WTC11 (cell line): ENCODE results near the gene ADIPOR1. TPM values are rescaled to one million over a fixed set of nuclear protein-coding genes. Genes with fewer than 3 reads are reported as not detected.

Source experiments
- ATAC-seq: fragments of 200-7000 bp; cut with Tn5 transposase; 2 replicates; pipeline ENCODE4 v1.10.0; 2021; ENCODE audit warnings: mild to moderate bottlenecking, moderate library complexity
- CTCF ChIA-PET: fragments of 300-600 bp; sonication (Branson Sonifier 250); formaldehyde crosslinking; loops from one replicate; lab custom pipeline; 2021; ENCODE audit warnings: antibody characterized with exemption; lab: Charles Lee
- POLR2A ChIA-PET: fragments of 350-600 bp; sonication (Branson Sonifier 250); formaldehyde crosslinking; loops from one replicate; lab custom pipeline; 2021; ENCODE audit warnings: antibody characterized with exemption; lab: Charles Lee
- DNase-seq: peaks from one replicate; pipeline ENCODE4 v3.0.0; 2021; ENCODE audit warnings: low spot score
- H3K27ac Mint-ChIP-seq: 2 replicates; pipeline ENCODE4 v1.8.0; 2021; ENCODE audit warnings: mixed read lengths
- H3K27me3 Mint-ChIP-seq: 2 replicates; pipeline ENCODE4 v1.8.0; 2021; ENCODE audit warnings: low read depth, mild to moderate bottlenecking, moderate library complexity, mixed read lengths
- H3K36me3 Mint-ChIP-seq: 2 replicates; pipeline ENCODE4 v1.8.0; 2021; ENCODE audit warnings: mixed read lengths
- H3K4me1 Mint-ChIP-seq: 2 replicates; pipeline ENCODE4 v1.8.0; 2022; ENCODE audit warnings: mixed read lengths
- H3K4me3 Mint-ChIP-seq: 2 replicates; pipeline ENCODE4 v1.8.0; 2021; ENCODE audit warnings: mild to moderate bottlenecking, moderate library complexity, mixed read lengths
- H3K9me3 Mint-ChIP-seq: 2 replicates; pipeline ENCODE4 v1.8.0; 2021; ENCODE audit warnings: mixed read lengths
- ATF2 ChIP-seq: sonication (generic); formaldehyde crosslinking; IDR thresholded peaks from 2 replicates; pipeline ENCODE4 v1.8.1; 2022; ENCODE audit warnings: low read depth, missing genetic modification reagents, borderline replicate concordance
- CDX4 ChIP-seq: fragments of 250-450 bp; sonication (Bioruptor Pico); IDR thresholded peaks from 2 replicates; pipeline ENCODE4 v1.9.0; 2021; ENCODE audit warnings: moderate library complexity, mild to moderate bottlenecking, inconsistent platforms, borderline replicate concordance
- ELF4 ChIP-seq: sonication (generic); formaldehyde crosslinking; IDR thresholded peaks from 2 replicates; pipeline ENCODE4 v1.8.1; 2022; ENCODE audit warnings: low read depth, mild to moderate bottlenecking, moderate library complexity, missing genetic modification reagents
- FOXJ3 ChIP-seq: sonication (generic); formaldehyde crosslinking; IDR thresholded peaks from 2 replicates; pipeline ENCODE4 v1.9.0; 2021; ENCODE audit warnings: missing genetic modification reagents, mild to moderate bottlenecking, borderline replicate concordance
- GRHL2 ChIP-seq: fragments of 250-450 bp; sonication (Bioruptor Pico); IDR thresholded peaks from 2 replicates; pipeline ENCODE4 v1.8.0; 2022; ENCODE audit warnings: mild to moderate bottlenecking, moderate library complexity; ENCODE audit not compliant: insufficient replicate concordance, severe bottlenecking
- HMGA2 ChIP-seq: fragments of 250-450 bp; sonication (Bioruptor Pico); IDR thresholded peaks from 2 replicates; pipeline ENCODE4 v1.4.0; 2021; ENCODE audit warnings: mild to moderate bottlenecking, moderate library complexity
- NFATC4 ChIP-seq: fragments of 250-450 bp; sonication (Bioruptor Pico); IDR thresholded peaks from 2 replicates; pipeline ENCODE4 v1.9.0; 2021; ENCODE audit warnings: mild to moderate bottlenecking
- NR2C2 ChIP-seq: sonication (generic); formaldehyde crosslinking; IDR thresholded peaks from 2 replicates; pipeline ENCODE4 v1.8.0; 2022; ENCODE audit warnings: mild to moderate bottlenecking, missing genetic modification reagents
- TEAD1 ChIP-seq: sonication (generic); formaldehyde crosslinking; IDR thresholded peaks from 2 replicates; pipeline ENCODE4 v1.8.0; 2022; ENCODE audit warnings: mild to moderate bottlenecking, missing genetic modification reagents
- ZBTB43 ChIP-seq: sonication (generic); formaldehyde crosslinking; IDR thresholded peaks from 2 replicates; pipeline ENCODE4 v1.8.1; 2023; ENCODE audit warnings: mild to moderate bottlenecking, missing genetic modification reagents
- ZMAT4 ChIP-seq: fragments of 250-450 bp; sonication (Bioruptor Pico); IDR thresholded peaks from 2 replicates; pipeline ENCODE4 v1.9.0; 2021; ENCODE audit warnings: mild to moderate bottlenecking
- ZNF138 ChIP-seq: sonication (generic); formaldehyde crosslinking; conservative IDR thresholded peaks from 2 replicates; pipeline ENCODE4 v1.8.1; 2022; ENCODE audit warnings: mild to moderate bottlenecking, moderate library complexity, missing genetic modification reagents
- ZNF263 ChIP-seq: sonication (generic); formaldehyde crosslinking; IDR thresholded peaks from 2 replicates; pipeline ENCODE4 v1.8.1; 2022; ENCODE audit warnings: low read depth, mild to moderate bottlenecking, moderate library complexity, missing genetic modification reagents
- ZNF281 ChIP-seq: sonication (generic); formaldehyde crosslinking; IDR thresholded peaks from 2 replicates; pipeline ENCODE4 v1.8.0; 2023; ENCODE audit warnings: mild to moderate bottlenecking, missing genetic modification reagents
- ZNF423 ChIP-seq: fragments of 250-450 bp; sonication (Bioruptor Pico); IDR thresholded peaks from 2 replicates; pipeline ENCODE4 v2.1.2; 2022; ENCODE audit warnings: mild to moderate bottlenecking, moderate library complexity
- ZNF512 ChIP-seq: sonication (generic); formaldehyde crosslinking; IDR thresholded peaks from 2 replicates; pipeline ENCODE4 v1.8.1; 2022; ENCODE audit warnings: missing genetic modification reagents, borderline replicate concordance
- total RNA-seq: library from RNA; stranded (reverse); gene quantifications from 3 replicates; pipeline ENCODE4 v1.2.3, GENCODE V29; 2021
- TF ChIP-seq, protein P1 (sequence below): fragments of 200-600 bp; IDR thresholded peaks from 2 replicates; pipeline ENCODE4 v1.8.0; 2022; ENCODE audit warnings: antibody characterized with exemption

Gene ADIPOR1
- total RNA-seq, 1 experiment from 2014 or later = 72.6 TPM

GRCh38 chr1:202968895-202969295 is 10.8 kb upstream of the ADIPOR1 start:
- ChIA-PET POLR2A (no interaction called here), CTCF (interaction anchor here (1.3 to 1.5 kb wide), 2 partner anchors 9 to 30 kb away, joined by 5 to 7 read pairs; no protein-coding TSS in a partner anchor)
- DNase-seq (peak; percentile 30), ATAC-seq (peak; percentile 77)
- TF ChIP-seq, protein P1, sequence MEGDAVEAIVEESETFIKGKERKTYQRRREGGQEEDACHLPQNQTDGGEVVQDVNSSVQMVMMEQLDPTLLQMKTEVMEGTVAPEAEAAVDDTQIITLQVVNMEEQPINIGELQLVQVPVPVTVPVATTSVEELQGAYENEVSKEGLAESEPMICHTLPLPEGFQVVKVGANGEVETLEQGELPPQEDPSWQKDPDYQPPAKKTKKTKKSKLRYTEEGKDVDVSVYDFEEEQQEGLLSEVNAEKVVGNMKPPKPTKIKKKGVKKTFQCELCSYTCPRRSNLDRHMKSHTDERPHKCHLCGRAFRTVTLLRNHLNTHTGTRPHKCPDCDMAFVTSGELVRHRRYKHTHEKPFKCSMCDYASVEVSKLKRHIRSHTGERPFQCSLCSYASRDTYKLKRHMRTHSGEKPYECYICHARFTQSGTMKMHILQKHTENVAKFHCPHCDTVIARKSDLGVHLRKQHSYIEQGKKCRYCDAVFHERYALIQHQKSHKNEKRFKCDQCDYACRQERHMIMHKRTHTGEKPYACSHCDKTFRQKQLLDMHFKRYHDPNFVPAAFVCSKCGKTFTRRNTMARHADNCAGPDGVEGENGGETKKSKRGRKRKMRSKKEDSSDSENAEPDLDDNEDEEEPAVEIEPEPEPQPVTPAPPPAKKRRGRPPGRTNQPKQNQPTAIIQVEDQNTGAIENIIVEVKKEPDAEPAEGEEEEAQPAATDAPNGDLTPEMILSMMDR = 0 out of 2 replicates have a peak, but pooled peaks have one; percentile 25
- no peak for TF ChIP-seq ZNF512 (CRISPR knock-in tag)
- Mint-ChIP-seq H3K36me3 (no peaks in the 10 kb centered on the region; the same call in 1 of the 2 replicates), H3K9me3 (no peaks in the 10 kb centered on the region), H3K4me1 (peaks cover 20% of the 10 kb centered on the region), H3K27me3 (peaks cover 22% of the 10 kb centered on the region), H3K27ac (no peak overlapping the region), H3K4me3 (peak overlapping the region; percentile 89; the same call in 1 of the 2 replicates)

GRCh38 chr1:202968351-202968750 is 10.2 kb upstream of the ADIPOR1 start:
- H3K27me3 Mint-ChIP-seq = peaks cover 17% of the 10 kb centered on the region
- H3K9me3 Mint-ChIP-seq = no peaks in the 10 kb centered on the region
- ATAC-seq (no peak), DNase-seq (no peak)
- H3K36me3 Mint-ChIP-seq = no peaks in the 10 kb centered on the region; the same call in 1 of the 2 replicates
- peak overlapping the region; percentile 89 for H3K4me3 Mint-ChIP-seq
- peaks cover 20% of the 10 kb centered on the region for H3K4me1 Mint-ChIP-seq
- H3K27ac Mint-ChIP-seq = no peak overlapping the region
- ChIA-PET POLR2A (no interaction called here), CTCF (interaction anchor here (0.6 to 2.0 kb wide), 7 partner anchors 9 to 133 kb away, joined by 3 to 7 read pairs (median 5); no protein-coding TSS in a partner anchor)
- TF ChIP-seq NR2C2 (CRISPR knock-in tag) = no peak
- TF ChIP-seq FOXJ3 (CRISPR knock-in tag) = no peak
- no peak for TF ChIP-seq ZNF281 (CRISPR knock-in tag)
- TF ChIP-seq ZNF138 (CRISPR knock-in tag) = no peak
- no peak for TF ChIP-seq ZNF423
- TF ChIP-seq TEAD1 (CRISPR knock-in tag) = no peak
- TF ChIP-seq GRHL2 (CRISPR knock-in tag) = no peak
- no peak for TF ChIP-seq ZNF263 (CRISPR knock-in tag)
- no peak for TF ChIP-seq NFATC4 (CRISPR knock-in tag)
- no peak for TF ChIP-seq CDX4 (CRISPR knock-in tag)
- no peak for TF ChIP-seq ZMAT4 (CRISPR knock-in tag)
- no peak for TF ChIP-seq HMGA2 (CRISPR knock-in tag)
- TF ChIP-seq ELF4 (CRISPR knock-in tag) = no peak
- TF ChIP-seq ZBTB43 (CRISPR knock-in tag) = no peak
- TF ChIP-seq ATF2 (CRISPR knock-in tag) = no peak
